Right lobe of liver (tissue), 4 donors: ENCODE data around the gene SPTLC3.

Experiments
- POLR2A ChIP-seq: fragments of 450-650 bp; IDR thresholded peaks from one replicate; pipeline ENCODE4 v1.6.1; 2017; ENCODE audit warnings: antibody characterized with exemption, mild to moderate bottlenecking
- TF ChIP-seq, protein P1 (sequence below), 4 donors: fragments of 200-600 bp in 3 of 4; fragments of 450-650 bp in 1 of 4; IDR thresholded peaks; one replicate each; pipeline versions ENCODE4 v1.5.1 to v1.8.0; 2016 to 2022; ENCODE audit warnings: antibody characterized with exemption in 4 of 4, mild to moderate bottlenecking in 2 of 4
- donor health status: DM: no; HTN: no; CAD: no.
- donor health status: DM: no; HTN: no; CAD: no.
- donor health status: DM: no; HTN: yes; CAD: no.

DNA sequence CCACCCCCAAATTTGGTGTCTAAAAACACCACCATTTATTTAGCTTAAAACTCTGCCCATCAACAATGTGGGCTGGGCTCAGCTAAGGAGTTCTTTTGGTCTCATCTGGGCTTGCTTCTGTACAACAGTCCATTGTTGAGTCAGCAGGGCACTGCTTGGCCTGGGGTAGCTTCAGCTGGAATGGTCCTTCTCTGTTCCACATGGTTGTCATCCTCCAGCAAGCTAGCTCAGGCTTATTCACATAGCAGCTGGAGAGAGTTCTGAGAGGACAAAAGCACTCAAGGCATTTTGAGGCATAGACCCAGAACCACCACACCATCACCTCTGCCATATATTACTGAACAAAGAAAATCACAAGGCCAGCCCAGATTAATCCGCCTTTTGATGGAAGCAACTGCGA lies 116.7 kb downstream of the SPTLC3 start:
- TF ChIP-seq, protein P1, sequence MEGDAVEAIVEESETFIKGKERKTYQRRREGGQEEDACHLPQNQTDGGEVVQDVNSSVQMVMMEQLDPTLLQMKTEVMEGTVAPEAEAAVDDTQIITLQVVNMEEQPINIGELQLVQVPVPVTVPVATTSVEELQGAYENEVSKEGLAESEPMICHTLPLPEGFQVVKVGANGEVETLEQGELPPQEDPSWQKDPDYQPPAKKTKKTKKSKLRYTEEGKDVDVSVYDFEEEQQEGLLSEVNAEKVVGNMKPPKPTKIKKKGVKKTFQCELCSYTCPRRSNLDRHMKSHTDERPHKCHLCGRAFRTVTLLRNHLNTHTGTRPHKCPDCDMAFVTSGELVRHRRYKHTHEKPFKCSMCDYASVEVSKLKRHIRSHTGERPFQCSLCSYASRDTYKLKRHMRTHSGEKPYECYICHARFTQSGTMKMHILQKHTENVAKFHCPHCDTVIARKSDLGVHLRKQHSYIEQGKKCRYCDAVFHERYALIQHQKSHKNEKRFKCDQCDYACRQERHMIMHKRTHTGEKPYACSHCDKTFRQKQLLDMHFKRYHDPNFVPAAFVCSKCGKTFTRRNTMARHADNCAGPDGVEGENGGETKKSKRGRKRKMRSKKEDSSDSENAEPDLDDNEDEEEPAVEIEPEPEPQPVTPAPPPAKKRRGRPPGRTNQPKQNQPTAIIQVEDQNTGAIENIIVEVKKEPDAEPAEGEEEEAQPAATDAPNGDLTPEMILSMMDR (IDR thresholded peaks at IDR 0.05): no peak
- no peak for TF ChIP-seq POLR2A
